Measurements from ENCODE around the gene WDR5.

Gene WDR5

DNA sequence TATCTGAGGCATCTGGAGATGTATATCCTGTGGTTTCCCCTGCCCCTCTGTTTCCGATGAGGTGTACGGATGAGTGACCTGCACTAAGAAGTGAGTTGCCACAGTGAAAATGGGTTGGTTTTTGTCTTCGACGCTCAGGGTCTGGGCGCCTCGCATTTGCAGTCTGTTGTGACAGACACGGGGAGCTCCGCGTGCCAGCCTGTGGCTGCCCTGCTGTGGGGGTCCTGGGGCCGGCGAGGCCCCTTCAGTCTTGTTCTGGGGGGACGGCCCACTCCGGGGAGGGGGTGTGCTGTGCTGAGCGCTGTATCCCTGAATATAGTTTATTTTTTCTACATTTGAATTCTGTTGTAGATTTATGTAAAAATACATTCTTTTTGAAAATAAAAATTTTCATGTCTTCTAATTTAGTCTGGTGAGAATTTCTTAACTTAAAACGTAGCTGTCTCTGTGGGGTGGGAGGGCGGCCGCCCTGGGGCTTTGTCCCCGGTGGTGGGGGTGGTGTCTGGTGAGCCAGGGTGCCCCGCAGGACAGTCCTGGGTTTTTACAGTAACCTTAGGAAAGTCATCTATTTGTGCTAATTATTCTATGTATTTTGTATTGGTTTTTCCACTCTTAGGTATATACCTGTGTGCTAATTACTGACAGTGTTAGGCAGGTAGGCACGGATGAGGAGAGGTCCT lies 23.8 kb downstream of the WDR5 start:
- no peak for DNase-seq

- no peak for DNase-seq
Observed at GRCh38 chr9:134161647-134162046, 25.8 kb downstream of the WDR5 start.

DNA sequence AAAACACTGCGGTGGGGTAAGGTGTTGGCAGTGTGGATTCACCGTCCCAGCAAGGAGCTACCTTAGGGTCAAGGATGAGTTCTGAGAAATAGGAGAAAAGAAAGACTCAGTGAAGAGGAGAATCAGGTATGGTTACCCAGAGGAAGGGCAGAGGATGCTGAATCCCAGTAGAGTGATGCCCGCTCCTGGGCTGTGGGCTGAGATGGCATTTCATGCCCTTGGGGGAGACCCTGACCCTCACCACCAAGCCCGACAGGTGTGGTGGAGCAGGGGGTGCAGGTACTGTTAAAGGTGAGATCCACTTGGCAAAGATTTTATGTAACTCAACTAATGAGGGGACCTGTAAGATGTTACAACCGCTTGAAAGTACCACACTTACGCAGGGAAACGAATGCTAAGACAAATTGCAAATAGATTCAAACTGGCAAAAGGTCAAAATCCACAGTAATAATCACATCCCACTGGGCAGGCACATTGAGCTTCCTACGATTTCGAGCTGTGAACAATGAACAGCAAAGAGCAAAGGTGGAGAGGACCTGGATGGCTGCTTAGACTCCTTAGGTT lies 26.4 kb downstream of the WDR5 start:
- DNase-seq = no peak

DNA sequence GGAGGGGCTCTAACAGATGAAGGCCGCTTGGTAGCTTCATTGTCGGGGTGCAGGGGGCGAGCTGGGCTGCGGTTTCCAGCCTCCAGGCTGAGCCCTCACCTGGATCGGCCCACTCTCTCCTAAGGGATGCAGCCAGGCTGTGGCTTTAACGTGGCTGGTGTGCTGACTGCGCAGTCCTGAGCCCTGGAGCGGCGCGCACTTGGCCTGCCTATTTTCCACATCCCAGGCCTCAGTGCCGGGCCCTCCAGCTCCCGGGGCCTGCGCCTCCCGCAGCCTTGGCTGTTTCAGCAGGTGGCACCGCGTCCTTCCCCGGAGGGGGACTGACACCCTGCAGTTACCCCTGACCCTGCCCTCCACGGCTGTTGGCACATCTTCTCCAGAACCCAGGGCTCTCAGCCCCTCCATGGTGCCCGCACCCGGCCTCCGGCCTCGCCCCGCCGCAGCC lies 27.1 kb downstream of the WDR5 start:
- DNase-seq = no peak

DNA sequence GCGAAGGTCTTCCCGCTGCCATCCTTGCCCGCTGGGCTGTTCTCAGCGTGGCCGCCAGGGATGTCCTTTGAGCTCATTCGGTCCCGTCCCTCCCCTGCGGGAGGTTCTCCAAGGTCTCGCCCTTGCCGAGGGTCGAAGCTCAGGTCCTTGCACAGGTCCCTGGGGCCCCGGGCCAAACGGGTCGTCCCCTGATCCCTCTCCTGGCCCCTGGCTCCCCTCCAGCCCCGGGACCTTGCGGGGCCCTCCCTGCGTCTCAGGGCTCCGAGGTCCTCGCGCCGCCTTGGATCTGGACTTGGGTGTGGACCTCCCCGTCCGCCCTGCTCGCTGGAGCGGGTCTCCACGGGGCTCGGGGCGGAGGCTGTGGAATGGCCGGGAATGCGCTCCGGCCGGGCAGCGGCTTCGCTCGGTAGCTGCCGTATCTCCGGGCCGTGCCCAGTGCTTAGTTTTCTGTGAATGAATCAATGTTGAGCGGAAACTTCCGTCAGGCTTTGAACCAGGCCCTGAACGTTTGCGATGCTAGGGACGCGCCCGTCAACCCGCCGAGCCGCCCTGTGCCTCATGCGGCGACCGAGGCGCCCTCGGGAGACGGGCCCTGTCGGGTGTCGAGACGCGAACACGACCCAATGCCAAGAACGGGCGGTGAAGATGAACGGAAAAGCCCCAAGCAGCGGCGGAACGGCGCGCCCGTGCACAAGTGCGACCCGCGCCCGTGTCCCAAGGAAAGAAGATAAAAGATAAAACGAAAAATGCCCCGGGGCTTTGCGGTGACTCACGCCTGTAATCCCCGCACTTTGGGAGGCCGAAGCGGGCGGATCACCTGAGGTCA lies 27.7 kb downstream of the WDR5 start:
- peak; percentile 24 for DNase-seq

- DNase-seq = no peak
Observed at GRCh38 chr9:134164879-134165278, 29.0 kb downstream of the WDR5 start.

- no peak for DNase-seq
Observed at GRCh38 chr9:134165357-134166315, 29.8 kb downstream of the WDR5 start.

DNA sequence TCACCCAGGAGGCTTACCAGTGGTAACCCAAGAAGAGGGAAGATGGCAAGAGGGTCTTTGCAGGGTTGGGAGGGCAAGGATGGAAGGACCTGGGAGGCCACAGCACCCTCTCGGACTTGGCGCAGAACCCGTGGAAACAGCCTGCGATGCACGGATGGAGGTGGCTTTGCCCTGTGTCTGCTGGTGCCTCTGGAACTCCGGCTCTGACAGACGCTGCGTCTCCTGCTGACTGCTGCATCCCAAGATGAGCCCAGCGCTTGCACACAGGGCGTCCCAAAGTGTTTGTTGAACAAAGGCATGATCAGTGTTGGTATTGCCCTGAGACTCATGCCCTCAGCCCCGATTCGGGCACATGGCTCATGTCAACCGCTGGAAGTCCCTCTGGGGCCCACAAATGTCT lies 30.5 kb downstream of the WDR5 start:
- no peak for DNase-seq

DNA sequence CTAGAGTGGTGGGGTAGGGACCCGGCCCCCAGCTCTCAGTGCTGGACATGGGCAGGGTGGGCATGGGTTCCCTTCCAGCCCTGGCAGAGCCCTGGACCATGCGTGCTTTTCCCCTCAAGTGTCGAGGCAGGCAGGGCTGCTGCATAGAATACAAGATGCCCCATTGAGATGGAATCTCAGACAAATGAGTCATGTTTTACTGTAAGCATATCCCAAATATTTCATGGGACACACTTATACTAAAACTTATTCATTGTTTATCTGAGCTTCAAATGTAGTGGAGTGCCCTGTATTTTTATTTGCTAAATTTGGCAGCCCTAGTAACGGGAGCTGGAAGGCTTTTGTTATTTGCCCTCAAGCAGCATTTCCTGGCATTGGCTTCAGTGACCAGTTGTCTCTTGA lies 31.6 kb downstream of the WDR5 start:
- DNase-seq = no peak

DNA sequence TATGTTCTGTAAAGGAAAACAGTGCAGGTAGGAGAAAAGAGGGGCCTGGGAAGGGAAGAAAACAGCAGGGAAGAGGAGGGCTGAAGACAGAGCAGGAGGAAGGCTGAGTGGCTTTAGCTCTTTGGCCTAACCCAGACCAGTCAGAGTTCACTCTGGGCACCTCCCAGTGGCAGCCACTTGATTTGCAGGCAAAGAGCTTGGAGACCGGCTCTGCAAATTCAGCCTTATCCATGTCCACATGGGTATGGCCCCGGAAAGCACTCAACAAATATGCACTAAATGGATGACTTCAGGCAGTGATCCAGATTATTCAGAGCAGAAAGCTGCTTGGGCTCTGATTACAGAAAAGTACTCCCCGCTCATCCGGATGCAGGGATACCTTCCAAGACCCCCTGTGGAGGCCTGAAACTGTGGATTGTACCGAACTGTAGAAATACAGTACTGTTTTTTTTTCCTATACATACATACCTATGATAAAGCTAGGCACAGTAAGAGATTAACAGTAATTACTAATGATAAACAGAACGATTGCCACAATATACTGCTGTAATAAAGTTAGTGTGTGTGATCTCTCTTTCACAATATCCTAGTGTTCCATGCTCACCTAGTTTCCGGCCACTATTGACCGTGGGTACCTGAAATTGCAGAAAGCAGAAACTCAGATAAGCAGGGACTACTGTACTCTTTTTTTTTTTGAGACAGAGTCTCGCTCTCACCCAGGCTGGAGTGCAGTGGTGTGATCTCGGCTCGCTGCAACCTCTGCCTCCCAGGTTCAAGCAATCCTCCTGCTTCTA lies 33.1 kb downstream of the WDR5 start:
- no peak for DNase-seq

DNA sequence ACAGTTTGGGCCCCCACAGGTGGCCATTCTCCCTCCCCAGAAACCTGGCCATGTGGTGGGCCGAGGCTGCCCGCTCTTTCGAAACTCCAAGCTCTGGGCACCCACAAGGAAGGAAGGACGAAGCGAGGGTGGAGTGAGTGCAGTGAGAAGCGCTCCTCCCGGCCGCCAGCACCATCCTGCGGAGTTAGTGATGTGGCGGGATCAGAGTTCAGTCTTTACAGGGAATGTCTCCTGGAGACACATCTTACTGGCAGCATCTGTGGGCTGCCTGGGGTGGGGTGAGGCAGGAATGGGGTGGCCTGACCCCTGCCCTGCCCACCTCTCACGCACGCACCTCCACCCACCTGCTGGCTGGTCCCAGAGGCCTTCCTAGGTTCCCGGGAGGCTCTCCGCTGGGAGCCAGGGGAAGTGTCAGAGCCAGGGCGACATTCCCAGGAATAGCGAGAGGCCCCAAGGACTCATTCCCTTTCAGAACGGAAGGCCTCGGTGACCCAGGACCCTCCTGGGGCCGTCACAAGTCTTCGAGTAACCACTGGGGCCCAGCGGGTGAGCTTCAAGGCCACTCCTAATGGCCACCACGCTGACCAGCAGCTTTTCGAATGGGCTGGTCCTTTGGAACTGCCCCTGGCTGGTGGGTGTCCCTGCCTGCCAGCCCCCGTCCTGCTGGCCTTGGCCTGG lies 34.0 kb downstream of the WDR5 start:
- DNase-seq = no peak

GRCh38 chr9:134170532-134171315 lies 34.8 kb downstream of the WDR5 start:
- DNase-seq = no peak

DNA sequence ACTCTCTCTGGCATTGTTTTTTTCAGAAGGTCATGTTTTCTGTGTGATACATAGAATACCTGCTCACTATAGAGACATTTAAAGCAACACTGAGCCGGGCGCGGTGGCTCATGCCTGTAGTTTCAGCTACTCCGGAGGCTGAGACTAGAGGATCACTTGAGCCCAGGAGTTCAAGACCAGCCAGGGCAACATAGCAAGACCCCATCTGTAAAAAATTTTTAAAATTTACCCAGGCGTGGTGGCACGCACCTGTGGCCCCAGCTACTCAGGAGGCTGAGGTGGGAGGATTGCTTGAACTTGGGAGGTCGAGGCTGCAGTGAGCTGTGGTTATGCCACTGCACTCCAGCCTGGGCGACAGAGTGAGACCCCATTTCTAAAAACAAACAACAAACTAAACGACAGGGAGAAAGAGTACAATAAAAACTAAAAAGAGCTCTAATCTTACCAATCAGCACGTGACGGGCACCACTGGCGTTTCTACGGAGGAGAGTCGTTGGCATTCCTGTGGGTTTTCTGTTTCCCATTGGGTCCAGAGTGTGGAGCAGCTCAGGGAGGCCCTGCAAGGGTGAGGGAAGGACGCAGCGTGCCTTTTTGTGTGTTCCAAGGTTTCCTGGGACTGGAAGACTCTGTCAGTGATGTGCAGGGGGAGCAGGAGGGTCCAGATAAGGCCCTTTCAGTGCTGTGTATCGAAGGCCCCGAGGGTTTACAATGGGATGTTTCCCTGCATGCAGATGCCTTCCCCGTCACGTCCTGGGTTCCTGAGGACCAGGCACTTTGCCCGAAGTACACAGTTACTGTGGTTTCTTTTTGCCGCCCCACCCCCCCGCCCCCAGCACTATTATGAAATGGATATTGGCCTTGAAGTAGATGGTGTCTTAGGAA lies 35.7 kb downstream of the WDR5 start:
- no peak for DNase-seq

DNA sequence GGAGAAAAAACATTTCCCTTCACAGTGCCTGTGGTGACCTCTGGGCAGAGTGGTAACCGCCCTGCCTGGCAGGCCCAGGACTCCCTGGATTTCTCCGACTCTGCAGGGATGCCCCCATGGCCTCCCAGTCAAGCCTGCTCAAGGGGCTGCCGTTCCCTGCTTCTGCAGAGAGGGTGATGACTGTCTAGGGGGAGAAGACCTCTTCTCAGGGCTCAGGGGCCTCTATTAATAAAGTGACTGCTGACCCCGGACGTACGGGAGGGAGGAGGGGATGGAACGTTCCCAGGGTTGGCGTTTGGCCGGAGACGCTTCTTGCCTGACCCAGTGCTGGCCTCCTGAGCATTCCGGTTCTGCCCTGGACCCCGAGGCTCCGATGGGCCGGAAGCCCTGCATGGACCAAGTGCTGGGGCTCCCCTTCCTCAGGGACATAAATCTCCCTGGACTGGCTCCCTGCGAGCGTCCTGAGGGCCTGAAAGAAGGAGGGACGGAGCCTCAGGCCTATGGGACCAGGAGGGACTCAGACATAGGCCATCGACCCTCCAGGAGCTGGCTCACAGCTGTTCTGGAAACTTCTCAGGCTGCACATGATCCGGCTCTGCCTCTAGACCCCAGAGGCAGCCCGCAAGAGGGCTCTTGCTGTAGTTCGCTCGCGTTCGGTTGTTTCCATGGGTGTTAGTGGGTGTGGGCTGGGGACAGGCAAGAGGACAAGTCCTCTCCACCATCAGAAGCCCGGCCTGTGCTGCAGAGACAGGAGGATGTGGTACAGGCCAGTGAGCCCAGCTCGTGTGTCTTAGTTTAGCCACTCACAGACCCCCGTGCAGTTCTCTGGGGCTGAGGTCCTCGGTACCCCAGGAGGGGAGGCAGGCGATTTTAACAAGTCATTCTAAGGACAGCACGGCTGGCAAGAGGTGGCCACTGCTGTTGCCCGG lies 36.6 kb downstream of the WDR5 start:
- no peak for DNase-seq

DNA sequence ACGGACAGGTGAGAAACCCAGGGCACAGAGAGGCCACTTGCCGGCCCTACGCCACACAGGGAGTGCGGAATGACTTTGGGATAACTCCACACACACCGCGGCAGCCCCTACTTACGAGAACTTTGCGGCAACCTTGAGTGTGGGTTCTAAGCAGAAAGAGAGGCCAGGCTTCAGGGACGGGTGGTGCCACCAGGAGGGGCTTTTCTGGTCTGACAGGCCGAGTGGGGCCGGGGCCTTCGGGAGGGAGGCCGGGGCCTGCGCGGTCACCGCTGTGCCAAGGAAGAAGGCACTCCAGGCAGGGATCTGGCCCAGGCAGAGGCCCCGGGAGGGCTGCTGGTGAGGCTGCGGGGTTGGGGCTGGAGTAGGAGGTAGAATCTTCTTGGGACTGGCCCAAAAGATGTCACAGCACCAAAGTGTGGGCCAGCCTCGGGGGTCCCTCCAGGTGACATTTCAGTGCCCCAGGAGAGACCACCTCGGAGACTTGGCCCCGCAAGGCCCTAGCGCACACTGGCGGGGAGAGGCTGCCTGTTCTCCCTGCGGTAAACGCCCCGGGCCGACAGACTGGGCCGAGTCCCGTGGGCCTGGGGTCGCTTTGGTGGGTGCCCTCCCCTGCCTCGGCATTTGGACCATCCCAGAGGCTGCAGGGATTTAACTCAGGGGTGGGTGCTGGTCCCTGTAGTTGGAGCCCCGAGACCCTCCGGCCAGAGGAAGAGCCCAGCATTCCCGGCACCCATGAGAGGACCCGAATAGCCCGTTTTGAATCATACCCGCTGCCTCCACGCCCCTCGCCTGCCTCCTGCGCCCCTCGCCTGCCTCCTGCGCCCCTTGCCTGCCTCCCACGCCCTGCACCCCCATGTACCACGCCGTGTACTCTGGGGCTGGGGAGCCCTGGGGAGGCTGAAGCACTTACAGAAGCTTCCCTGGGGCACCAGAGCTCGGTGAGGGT lies 37.5 kb downstream of the WDR5 start:
- no peak for DNase-seq

GRCh38 chr9:134174073-134174449 lies 38.2 kb downstream of the WDR5 start:
- no peak for DNase-seq
